ENCODE measurements around the gene EMID1.

EMID1 gene

GRCh38 chr22:29275819-29276565 lies 70.3 kb downstream of the EMID1 start:
- H3K9me3 Mint-ChIP-seq = no peaks in the 10 kb centered on the region
- no peaks in the 10 kb centered on the region for H3K27me3 Mint-ChIP-seq
- peaks cover 50 to 73% of the 10 kb centered on the region in 2 donors for H3K36me3 Mint-ChIP-seq
- ATAC-seq (replicated peaks) (no peak), DNase-seq (no peak)
- H3K4me1 Mint-ChIP-seq = peaks cover 20 to 61% of the 10 kb centered on the region in 2 donors
- H3K27ac Mint-ChIP-seq = peak overlapping the region; percentile 31
- H3K4me3 Mint-ChIP-seq = peak overlapping the region in 1 of 2 donors; percentile 48

GRCh38 chr22:29277927-29278326 lies 72.2 kb downstream of the EMID1 start:
- peaks cover 13 to 42% of the 10 kb centered on the region in 2 donors for H3K4me1 Mint-ChIP-seq
- no peaks in the 10 kb centered on the region for H3K9me3 Mint-ChIP-seq
- H3K27me3 Mint-ChIP-seq = no peaks in the 10 kb centered on the region
- H3K4me3 Mint-ChIP-seq = no peak overlapping the region
- H3K36me3 Mint-ChIP-seq = peaks cover 49 to 75% of the 10 kb centered on the region in 2 donors
- DNase-seq = no peak
- ATAC-seq (replicated peaks) = no peak
- no peak overlapping the region for H3K27ac Mint-ChIP-seq

DNA sequence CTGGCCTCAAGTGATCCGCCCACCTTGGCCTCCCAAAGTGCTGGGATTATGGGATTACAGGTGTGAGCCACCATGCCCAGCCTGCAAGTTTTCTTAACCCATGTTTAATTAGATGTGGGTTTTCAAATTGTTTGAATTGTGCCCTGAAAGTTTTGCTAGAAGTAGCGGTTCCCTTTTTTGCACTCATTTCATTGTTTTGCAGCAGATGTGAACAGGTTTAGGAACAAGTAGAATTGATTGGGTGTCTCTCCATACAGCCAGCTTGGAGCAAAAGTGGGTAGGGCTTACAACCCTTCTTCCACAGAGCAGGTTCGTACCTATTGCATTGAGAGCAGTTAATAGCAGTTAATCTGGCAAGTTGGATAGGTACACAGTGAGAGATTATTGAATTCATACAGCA lies 78.5 kb downstream of the EMID1 start:
- no peaks in the 10 kb centered on the region for H3K9me3 Mint-ChIP-seq
- peaks cover 15 to 29% of the 10 kb centered on the region in 2 donors for H3K4me1 Mint-ChIP-seq
- H3K4me3 Mint-ChIP-seq = no peak overlapping the region
- peak; percentile 52 to 67 for ATAC-seq (replicated peaks)
- H3K27ac Mint-ChIP-seq = peak overlapping the region; percentile 3
- H3K36me3 Mint-ChIP-seq = peaks cover 57 to 71% of the 10 kb centered on the region in 2 donors
- no peak for DNase-seq
- no peaks in the 10 kb centered on the region for H3K27me3 Mint-ChIP-seq

GRCh38 chr22:29288837-29289236 lies 83.1 kb downstream of the EMID1 start:
- Mint-ChIP-seq H3K4me1 (peaks cover 21 to 31% of the 10 kb centered on the region in 2 donors), H3K27ac (peak overlapping the region; percentile 77)

GRCh38 chr22:29290061-29290460 lies 84.4 kb downstream of the EMID1 start:
- DNase-seq (no peak), ATAC-seq (replicated peaks) (no peak)
- H3K27me3 Mint-ChIP-seq = no peaks in the 10 kb centered on the region
- peaks cover 21 to 23% of the 10 kb centered on the region in 2 donors for H3K4me1 Mint-ChIP-seq
- H3K27ac Mint-ChIP-seq = no peak overlapping the region
- no peak overlapping the region for H3K4me3 Mint-ChIP-seq
- peaks cover 46 to 60% of the 10 kb centered on the region in 2 donors for H3K36me3 Mint-ChIP-seq
- H3K9me3 Mint-ChIP-seq = no peaks in the 10 kb centered on the region

More at GRCh38 chr22:29288837-29289236, 83.1 kb downstream of the EMID1 start:
- Mint-ChIP-seq H3K36me3 (peaks cover 54 to 65% of the 10 kb centered on the region in 2 donors), H3K9me3 (no peaks in the 10 kb centered on the region), H3K4me3 (no peak overlapping the region), H3K27me3 (no peaks in the 10 kb centered on the region)
- ATAC-seq (replicated peaks) (no peak), DNase-seq (no peak)

- Mint-ChIP-seq H3K4me1 (peaks cover 21 to 23% of the 10 kb centered on the region in 2 donors), H3K27me3 (no peaks in the 10 kb centered on the region), H3K27ac (no peak overlapping the region), H3K4me3 (no peak overlapping the region), H3K9me3 (no peaks in the 10 kb centered on the region), H3K36me3 (peaks cover 44 to 57% of the 10 kb centered on the region in 2 donors)
- ATAC-seq (replicated peaks) (no peak), DNase-seq (no peak)
Measured at GRCh38 chr22:29291215-29291614, 85.5 kb downstream of the EMID1 start.

- Mint-ChIP-seq H3K9me3 (no peaks in the 10 kb centered on the region), H3K36me3 (peaks cover 36 to 52% of the 10 kb centered on the region in 2 donors), H3K4me1 (peaks cover 16 to 17% of the 10 kb centered on the region in 2 donors), H3K27ac (peak overlapping the region; percentile 71), H3K27me3 (no peaks in the 10 kb centered on the region), H3K4me3 (no peak overlapping the region)
- DNase-seq (no peak), ATAC-seq (replicated peaks) (no peak)
Measured at GRCh38 chr22:29292379-29292778, 86.7 kb downstream of the EMID1 start.

DNA sequence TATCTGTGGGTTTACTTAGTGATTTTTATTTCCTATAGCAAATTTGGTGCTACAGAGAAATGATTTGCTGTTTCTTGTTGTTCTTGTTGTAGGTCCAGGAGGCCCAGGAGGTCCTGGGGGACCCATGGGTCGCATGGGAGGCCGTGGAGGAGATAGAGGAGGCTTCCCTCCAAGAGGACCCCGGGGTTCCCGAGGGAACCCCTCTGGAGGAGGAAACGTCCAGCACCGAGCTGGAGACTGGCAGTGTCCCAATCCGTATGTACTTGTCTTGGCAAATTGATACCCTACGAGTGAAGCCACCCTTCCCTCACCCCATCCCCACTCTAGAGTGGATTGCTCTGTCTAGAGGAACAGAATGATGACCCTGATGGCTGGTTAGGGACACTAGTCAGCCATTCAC lies 92.9 kb downstream of the EMID1 start:
- no peak for ATAC-seq (replicated peaks)
- peaks cover 47 to 59% of the 10 kb centered on the region in 2 donors for H3K36me3 Mint-ChIP-seq
- no peak for DNase-seq
- peaks cover 9 to 19% of the 10 kb centered on the region in 2 donors for H3K4me1 Mint-ChIP-seq
- no peaks in the 10 kb centered on the region for H3K9me3 Mint-ChIP-seq
- H3K4me3 Mint-ChIP-seq = no peak overlapping the region
- peak overlapping the region; percentile 65 for H3K27ac Mint-ChIP-seq
- no peaks in the 10 kb centered on the region for H3K27me3 Mint-ChIP-seq

DNA sequence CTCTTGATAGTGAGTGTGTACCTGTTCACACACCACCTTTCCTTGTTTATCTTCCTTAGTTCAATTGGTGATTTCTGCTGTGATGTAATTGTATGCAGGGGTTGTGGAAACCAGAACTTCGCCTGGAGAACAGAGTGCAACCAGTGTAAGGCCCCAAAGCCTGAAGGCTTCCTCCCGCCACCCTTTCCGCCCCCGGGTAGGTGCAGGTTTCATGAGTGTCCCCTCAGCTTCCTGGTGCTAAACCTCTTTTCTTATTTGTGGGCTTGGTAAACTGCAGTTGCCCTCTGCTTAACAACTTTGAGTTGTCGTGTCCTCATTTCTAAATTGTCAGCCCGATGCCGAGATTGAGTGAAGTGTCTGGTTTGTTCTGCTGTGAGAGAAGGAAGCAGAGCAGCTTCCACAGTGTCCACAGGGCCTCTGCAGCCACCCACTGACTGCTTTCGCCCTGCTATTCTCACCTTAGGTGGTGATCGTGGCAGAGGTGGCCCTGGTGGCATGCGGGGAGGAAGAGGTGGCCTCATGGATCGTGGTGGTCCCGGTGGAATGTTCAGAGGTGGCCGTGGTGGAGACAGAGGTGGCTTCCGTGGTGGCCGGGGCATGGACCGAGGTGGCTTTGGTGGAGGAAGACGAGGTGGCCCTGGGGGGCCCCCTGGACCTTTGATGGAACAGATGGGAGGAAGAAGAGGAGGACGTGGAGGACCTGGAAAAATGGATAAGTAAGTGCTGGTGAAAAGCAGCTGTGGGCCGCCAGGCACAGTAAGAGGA lies 93.6 kb downstream of the EMID1 start:
- Mint-ChIP-seq H3K4me1 (peaks cover 10 to 25% of the 10 kb centered on the region in 2 donors), H3K27me3 (peaks cover 2% of the 10 kb centered on the region in 2 donors), H3K27ac (peak overlapping the region; percentile 70), H3K36me3 (peaks cover 44 to 54% of the 10 kb centered on the region in 2 donors), H3K9me3 (no peaks in the 10 kb centered on the region), H3K4me3 (peak overlapping the region in 1 of 2 donors; percentile 15)
- DNase-seq (no peak), ATAC-seq (replicated peaks) (no peak)

GRCh38 chr22:29300467-29300806 lies 94.7 kb downstream of the EMID1 start:
- no peak overlapping the region for H3K4me3 Mint-ChIP-seq
- DNase-seq (no peak), ATAC-seq (replicated peaks) (no peak)
- peaks cover 12 to 13% of the 10 kb centered on the region in 2 donors for H3K27me3 Mint-ChIP-seq
- H3K4me1 Mint-ChIP-seq = peaks cover 15 to 36% of the 10 kb centered on the region in 2 donors
- peak overlapping the region; percentile 11 for H3K27ac Mint-ChIP-seq
- no peaks in the 10 kb centered on the region for H3K9me3 Mint-ChIP-seq
- H3K36me3 Mint-ChIP-seq = peaks cover 44 to 54% of the 10 kb centered on the region in 2 donors

GRCh38 chr22:29300807-29301601 lies 95.3 kb downstream of the EMID1 start:
- peaks cover 41 to 50% of the 10 kb centered on the region in 2 donors for H3K36me3 Mint-ChIP-seq
- peak; percentile 11 to 14 for ATAC-seq (replicated peaks)
- peaks cover 15 to 41% of the 10 kb centered on the region in 2 donors for H3K4me1 Mint-ChIP-seq
- H3K4me3 Mint-ChIP-seq = peak overlapping the region in 1 of 2 donors; percentile 4
- H3K27ac Mint-ChIP-seq = peak overlapping the region; percentile 25
- DNase-seq = no peak
- peaks cover 16 to 19% of the 10 kb centered on the region in 2 donors for H3K27me3 Mint-ChIP-seq
- no peaks in the 10 kb centered on the region for H3K9me3 Mint-ChIP-seq

DNA sequence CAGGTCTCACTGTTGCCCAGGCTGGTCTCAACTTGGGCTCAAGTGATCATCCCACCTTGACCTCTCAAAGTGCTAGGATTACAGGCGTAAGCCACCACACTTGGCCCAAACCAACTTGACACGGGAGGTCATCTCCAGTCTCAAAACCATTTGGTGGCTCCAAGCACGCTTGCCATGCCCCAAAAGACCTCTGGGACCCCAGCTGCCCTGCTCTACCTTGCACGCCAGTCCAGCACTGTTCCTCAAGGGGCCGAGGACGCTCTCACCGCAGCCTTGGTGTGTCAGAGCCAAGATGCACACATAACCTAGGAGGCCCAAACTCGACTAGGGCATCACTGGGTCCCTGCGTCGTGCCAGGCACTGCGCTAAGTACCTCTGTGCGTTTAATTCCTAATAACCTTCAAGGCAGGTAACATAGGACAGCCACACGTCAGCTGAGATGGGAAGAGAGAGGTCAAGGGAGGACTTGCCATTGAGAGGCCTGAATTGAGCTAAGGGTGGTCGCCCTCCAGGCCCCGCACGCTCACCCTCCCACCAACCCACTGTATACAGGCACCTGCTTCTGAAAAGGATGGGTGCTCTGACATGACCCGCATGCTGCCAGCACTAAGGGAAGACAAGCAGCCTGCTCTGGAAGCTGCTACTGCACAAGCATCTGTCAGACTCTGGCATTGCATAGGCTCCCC lies 96.2 kb downstream of the EMID1 start:
- H3K36me3 Mint-ChIP-seq = peaks cover 38 to 48% of the 10 kb centered on the region in 2 donors
- no peak for DNase-seq
- peaks cover 21 to 26% of the 10 kb centered on the region in 2 donors for H3K27me3 Mint-ChIP-seq
- peaks cover 19 to 48% of the 10 kb centered on the region in 2 donors for H3K4me1 Mint-ChIP-seq
- H3K9me3 Mint-ChIP-seq = no peaks in the 10 kb centered on the region
- peak overlapping the region; percentile 25 for H3K27ac Mint-ChIP-seq
- no peak for ATAC-seq (replicated peaks)
- no peak overlapping the region for H3K4me3 Mint-ChIP-seq

DNA sequence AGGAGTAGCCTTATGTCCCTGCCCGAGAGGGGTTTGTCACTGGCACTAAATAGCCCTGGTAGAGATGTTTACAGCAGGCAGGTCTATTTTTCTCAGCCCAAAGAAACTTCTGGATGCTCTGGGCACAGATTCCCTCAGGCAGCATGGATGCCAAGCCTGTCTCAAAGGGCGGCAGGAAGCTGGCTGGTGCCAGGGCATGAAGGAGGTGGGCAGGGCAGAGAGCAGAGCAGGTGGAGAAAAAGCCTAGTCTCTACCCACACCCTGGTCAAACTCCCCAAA lies 96.6 kb downstream of the EMID1 start:
- ATAC-seq (replicated peaks) = no peak
- H3K4me1 Mint-ChIP-seq = peaks cover 20 to 49% of the 10 kb centered on the region in 2 donors

More for the DNA sequence above, 96.6 kb downstream of the EMID1 start:
- peaks cover 22 to 28% of the 10 kb centered on the region in 2 donors for H3K27me3 Mint-ChIP-seq
- H3K27ac Mint-ChIP-seq = no peak overlapping the region
- H3K4me3 Mint-ChIP-seq = no peak overlapping the region
- peaks cover 38 to 43% of the 10 kb centered on the region in 2 donors for H3K36me3 Mint-ChIP-seq
- DNase-seq = no peak
- H3K9me3 Mint-ChIP-seq = no peaks in the 10 kb centered on the region
